Measurements from ENCODE around the gene PIGX. TPM values are rescaled to one million over a fixed set of nuclear protein-coding genes. Genes with fewer than 3 reads are reported as not detected.

The PIGX gene
- total RNA-seq, 1 donor from 2014 or later: 61.4 TPM

DNA sequence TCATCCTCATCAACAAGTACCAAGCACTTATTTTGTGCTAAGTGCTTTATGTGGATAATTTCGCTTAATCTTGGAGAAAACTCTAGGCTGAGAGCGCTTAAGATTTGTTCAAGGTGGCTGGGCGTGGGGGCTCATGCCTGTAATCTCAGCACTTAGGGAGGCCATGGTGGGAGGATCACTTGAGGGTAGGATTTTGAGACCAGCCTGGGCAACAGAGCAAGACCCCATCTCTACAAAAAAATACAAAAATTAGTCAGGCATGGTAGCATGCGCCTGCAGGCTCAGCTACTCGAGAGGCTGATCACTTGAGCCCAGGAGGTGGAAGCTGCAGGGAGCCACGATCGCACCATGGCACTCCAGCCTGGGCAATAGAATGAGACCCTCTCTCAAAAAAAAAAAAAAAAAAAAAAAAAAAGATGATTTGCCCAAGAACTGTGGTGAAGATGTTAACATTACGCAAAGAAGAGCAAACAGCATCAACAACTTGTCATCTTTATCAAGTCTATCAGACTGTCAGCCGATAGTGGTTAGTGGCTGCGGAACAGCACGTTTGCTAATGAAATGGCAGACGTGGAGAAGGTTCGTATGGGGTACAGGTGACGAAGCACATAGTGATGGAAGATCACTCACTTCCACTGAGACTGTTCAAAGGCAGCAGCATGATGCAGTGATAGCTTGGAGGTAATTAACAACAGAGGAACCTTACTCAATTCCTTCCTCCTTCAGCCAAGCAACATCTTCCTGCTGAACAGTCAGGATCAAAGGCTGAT, 44.9 kb upstream of the PIGX start:
- Histone ChIP-seq H3K27ac (peak overlapping the region; percentile 97), H3K27me3 (no peaks in the 10 kb centered on the region), H3K9ac (no peak overlapping the region), H3K4me1 (peaks cover 37% of the 10 kb centered on the region), H3F3A (ENCODE audit: low read depth) (peaks cover 30% of the 10 kb centered on the region), H3K4me3 (no peak overlapping the region), H3K9me3 (ENCODE audit: low read depth) (no peaks in the 10 kb centered on the region), H3K4me2 (no peak overlapping the region), H2AFZ (replicated peaks) (no peak overlapping the region), H4K20me1 (ENCODE audit: low read depth) (no peaks in the 10 kb centered on the region), H3K36me3 (no peaks in the 10 kb centered on the region), H3K79me2 (ENCODE audit: low read depth) (no peaks in the 10 kb centered on the region)
- Mint-ChIP-seq H3K4me1 (peaks cover 36% of the 10 kb centered on the region), H3K9me3 (no peaks in the 10 kb centered on the region), H3K4me3 (peak overlapping the region; percentile 31), H3K27me3 (ENCODE audit: insufficient read depth, low read depth) (peaks cover 4% of the 10 kb centered on the region), H3K27ac (peak overlapping the region; percentile 38), H3K36me3 (no peaks in the 10 kb centered on the region)
- TF ChIP-seq, protein P1, sequence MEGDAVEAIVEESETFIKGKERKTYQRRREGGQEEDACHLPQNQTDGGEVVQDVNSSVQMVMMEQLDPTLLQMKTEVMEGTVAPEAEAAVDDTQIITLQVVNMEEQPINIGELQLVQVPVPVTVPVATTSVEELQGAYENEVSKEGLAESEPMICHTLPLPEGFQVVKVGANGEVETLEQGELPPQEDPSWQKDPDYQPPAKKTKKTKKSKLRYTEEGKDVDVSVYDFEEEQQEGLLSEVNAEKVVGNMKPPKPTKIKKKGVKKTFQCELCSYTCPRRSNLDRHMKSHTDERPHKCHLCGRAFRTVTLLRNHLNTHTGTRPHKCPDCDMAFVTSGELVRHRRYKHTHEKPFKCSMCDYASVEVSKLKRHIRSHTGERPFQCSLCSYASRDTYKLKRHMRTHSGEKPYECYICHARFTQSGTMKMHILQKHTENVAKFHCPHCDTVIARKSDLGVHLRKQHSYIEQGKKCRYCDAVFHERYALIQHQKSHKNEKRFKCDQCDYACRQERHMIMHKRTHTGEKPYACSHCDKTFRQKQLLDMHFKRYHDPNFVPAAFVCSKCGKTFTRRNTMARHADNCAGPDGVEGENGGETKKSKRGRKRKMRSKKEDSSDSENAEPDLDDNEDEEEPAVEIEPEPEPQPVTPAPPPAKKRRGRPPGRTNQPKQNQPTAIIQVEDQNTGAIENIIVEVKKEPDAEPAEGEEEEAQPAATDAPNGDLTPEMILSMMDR (IDR thresholded peaks at IDR 0.05): no peak
- no peak for TF ChIP-seq EZH2 (IDR thresholded peaks at IDR 0.05)
- TF ChIP-seq EZH2phosphoT487 (IDR thresholded peaks at IDR 0.05): no peak
- DNase-seq (ENCODE audit: low spot score): no peak

DNA sequence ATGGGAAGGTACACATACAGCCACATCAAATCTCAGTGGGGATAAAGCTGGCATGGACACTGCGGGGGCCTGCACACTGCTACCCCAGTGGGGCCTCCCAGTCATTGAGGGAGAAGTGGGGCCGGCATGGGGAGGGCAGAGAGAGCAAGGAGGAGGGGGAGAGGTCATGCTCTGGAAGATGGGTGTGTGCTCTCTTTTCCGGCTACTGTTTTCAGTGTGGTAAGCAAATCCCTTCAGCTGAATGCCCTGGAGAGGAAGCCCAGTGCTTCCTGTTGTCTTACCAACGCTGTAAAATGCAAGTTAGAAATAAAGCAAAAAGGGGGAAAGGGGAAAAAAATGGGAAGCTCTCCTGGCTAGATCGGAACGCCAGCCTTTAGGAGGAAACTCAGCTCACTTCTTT, 41.8 kb upstream of the PIGX start:
- peaks cover 1% of the 10 kb centered on the region for H3K9me3 Mint-ChIP-seq
- Histone ChIP-seq H3K9me3 (ENCODE audit: low read depth) (no peaks in the 10 kb centered on the region), H3K36me3 (no peaks in the 10 kb centered on the region), H3F3A (ENCODE audit: low read depth) (peaks cover 24% of the 10 kb centered on the region), H3K4me3 (no peak overlapping the region), H2AFZ (replicated peaks) (peak overlapping the region; percentile 96), H3K9ac (no peak overlapping the region), H4K20me1 (ENCODE audit: low read depth) (no peaks in the 10 kb centered on the region), H3K4me2 (peak overlapping the region; percentile 22), H3K4me1 (peaks cover 22% of the 10 kb centered on the region), H3K79me2 (ENCODE audit: low read depth) (no peaks in the 10 kb centered on the region), H3K27ac (no peak overlapping the region), H3K27me3 (no peaks in the 10 kb centered on the region)
- H3K27me3 Mint-ChIP-seq (ENCODE audit: insufficient read depth, low read depth): peaks cover 10% of the 10 kb centered on the region
- TF ChIP-seq EZH2phosphoT487 (IDR thresholded peaks at IDR 0.05) (no peak), EZH2 (IDR thresholded peaks at IDR 0.05) (no peak)
- TF ChIP-seq, protein P1 (IDR thresholded peaks at IDR 0.05): no peak
- no peak overlapping the region for H3K4me3 Mint-ChIP-seq
- no peaks in the 10 kb centered on the region for H3K36me3 Mint-ChIP-seq
- DNase-seq (ENCODE audit: low spot score): no peak
- H3K27ac Mint-ChIP-seq: no peak overlapping the region
- H3K4me1 Mint-ChIP-seq: peaks cover 25% of the 10 kb centered on the region

DNA sequence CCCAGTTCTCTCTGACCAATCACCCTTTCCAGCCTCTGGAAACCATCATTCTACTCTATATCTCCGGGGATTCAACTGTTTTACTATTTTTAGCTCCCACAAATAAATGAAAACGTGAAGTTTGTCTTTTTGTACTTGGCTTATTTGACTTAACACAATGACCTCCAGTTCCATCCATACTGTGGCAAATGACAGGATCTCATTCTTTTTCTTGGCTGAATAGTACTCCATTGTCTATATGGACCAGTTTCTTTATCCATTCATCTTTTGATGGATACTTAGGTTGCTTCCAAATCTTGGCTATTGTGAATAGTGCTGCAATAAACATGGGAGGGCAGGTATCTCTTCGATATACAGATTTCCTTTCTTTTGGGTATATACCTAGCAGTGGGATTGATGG, 38.5 kb upstream of the PIGX start:
- Mint-ChIP-seq H3K27ac (no peak overlapping the region), H3K4me1 (peaks cover 7% of the 10 kb centered on the region), H3K36me3 (no peaks in the 10 kb centered on the region), H3K9me3 (peaks cover 1% of the 10 kb centered on the region), H3K4me3 (no peak overlapping the region), H3K27me3 (ENCODE audit: insufficient read depth, low read depth) (peaks cover 9% of the 10 kb centered on the region)
- Histone ChIP-seq H4K20me1 (ENCODE audit: low read depth) (no peaks in the 10 kb centered on the region), H3K9me3 (ENCODE audit: low read depth) (no peaks in the 10 kb centered on the region), H3K79me2 (ENCODE audit: low read depth) (no peaks in the 10 kb centered on the region), H3K36me3 (no peaks in the 10 kb centered on the region), H3K4me3 (no peak overlapping the region), H3K4me2 (no peak overlapping the region), H2AFZ (replicated peaks) (no peak overlapping the region), H3K9ac (no peak overlapping the region), H3K27me3 (no peaks in the 10 kb centered on the region), H3K4me1 (peaks cover 7% of the 10 kb centered on the region), H3K27ac (no peak overlapping the region), H3F3A (ENCODE audit: low read depth) (no peaks in the 10 kb centered on the region)
- no peak for TF ChIP-seq EZH2phosphoT487 (IDR thresholded peaks at IDR 0.05)
- no peak for DNase-seq (ENCODE audit: low spot score)

DNA sequence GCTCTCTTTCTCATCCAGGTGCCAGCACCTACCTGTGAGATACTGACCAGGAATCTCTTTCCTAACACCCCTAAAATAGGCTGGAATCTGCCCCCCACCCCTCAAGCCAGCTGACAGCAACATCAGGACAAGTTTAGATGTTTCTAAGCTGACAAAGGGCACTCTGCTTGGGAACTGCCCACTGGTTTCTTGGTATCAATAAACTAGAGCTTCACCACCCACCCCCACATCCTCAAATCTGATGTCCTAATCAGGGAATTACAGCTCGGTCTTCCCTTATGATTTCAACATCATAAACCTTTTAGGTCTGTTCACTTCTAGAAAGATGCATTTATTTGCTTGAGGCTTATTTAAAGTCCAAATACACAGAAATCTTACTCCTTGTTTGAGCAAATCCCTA, 34.8 kb upstream of the PIGX start:
- Histone ChIP-seq H3K79me2 (ENCODE audit: low read depth) (no peaks in the 10 kb centered on the region), H3K4me1 (no peaks in the 10 kb centered on the region), H3F3A (ENCODE audit: low read depth) (no peaks in the 10 kb centered on the region), H2AFZ (replicated peaks) (no peak overlapping the region), H3K36me3 (no peaks in the 10 kb centered on the region), H3K27ac (no peak overlapping the region), H3K4me2 (no peak overlapping the region), H4K20me1 (ENCODE audit: low read depth) (no peaks in the 10 kb centered on the region), H3K4me3 (no peak overlapping the region), H3K27me3 (no peaks in the 10 kb centered on the region), H3K9ac (no peak overlapping the region), H3K9me3 (ENCODE audit: low read depth) (no peaks in the 10 kb centered on the region)
- peaks cover 11% of the 10 kb centered on the region for H3K27me3 Mint-ChIP-seq (ENCODE audit: insufficient read depth, low read depth)
- peaks cover 1% of the 10 kb centered on the region for H3K9me3 Mint-ChIP-seq
- no peaks in the 10 kb centered on the region for H3K36me3 Mint-ChIP-seq
- H3K27ac Mint-ChIP-seq: no peak overlapping the region
- no peak overlapping the region for H3K4me3 Mint-ChIP-seq
- DNase-seq (ENCODE audit: low spot score): no peak
- TF ChIP-seq EZH2phosphoT487 (IDR thresholded peaks at IDR 0.05) (no peak), EZH2 (IDR thresholded peaks at IDR 0.05) (no peak)
- TF ChIP-seq, protein P1 (IDR thresholded peaks at IDR 0.05): no peak
- no peaks in the 10 kb centered on the region for H3K4me1 Mint-ChIP-seq
